Peyer's patch (tissue), 4 donors: ENCODE measurements around the gene FOXF1.

Experiments used
- CTCF ChIP-seq, 6 experiments: fragments of 450-650 bp in 4 of 6; fragments of 200-600 bp in 2 of 6; sonication (generic) in 1 of 6; IDR thresholded peaks; one replicate each; pipeline ENCODE4 v1.5.1; 2017 to 2019; ENCODE audit warnings: antibody characterized with exemption in 6 of 6, mild to moderate bottlenecking in 3 of 6, moderate library complexity in 1 of 6
- POLR2A ChIP-seq, 2 donors: fragments of 450-650 bp; IDR thresholded peaks; one replicate each; pipeline ENCODE4 v1.5.1; 2017; ENCODE audit warnings: antibody characterized with exemption in 2 of 2, mild to moderate bottlenecking in 2 of 2, moderate library complexity in 2 of 2

GRCh38 chr16:86495756-86496261 lies 14.5 kb upstream of the FOXF1 start:
- TF ChIP-seq CTCF (IDR thresholded peaks at IDR 0.05), result no peak
- TF ChIP-seq POLR2A (IDR thresholded peaks at IDR 0.05), result no peak
